GM18520 (cell line): Measurements from ENCODE around the gene SPEF2.

Experiments
- ATAC-seq: cut with Tn5 transposase; IDR thresholded peaks from one replicate; pipeline ENCODE4 v1.9.1; 2021; ENCODE audit not compliant: unreplicated experiment

The SPEF2 gene

GRCh38 chr5:35717718-35718117, 100.1 kb downstream of the SPEF2 start:
- no peak for ATAC-seq

- ATAC-seq, result no peak
Observed at GRCh38 chr5:35735718-35736117, 118.1 kb downstream of the SPEF2 start.

DNA sequence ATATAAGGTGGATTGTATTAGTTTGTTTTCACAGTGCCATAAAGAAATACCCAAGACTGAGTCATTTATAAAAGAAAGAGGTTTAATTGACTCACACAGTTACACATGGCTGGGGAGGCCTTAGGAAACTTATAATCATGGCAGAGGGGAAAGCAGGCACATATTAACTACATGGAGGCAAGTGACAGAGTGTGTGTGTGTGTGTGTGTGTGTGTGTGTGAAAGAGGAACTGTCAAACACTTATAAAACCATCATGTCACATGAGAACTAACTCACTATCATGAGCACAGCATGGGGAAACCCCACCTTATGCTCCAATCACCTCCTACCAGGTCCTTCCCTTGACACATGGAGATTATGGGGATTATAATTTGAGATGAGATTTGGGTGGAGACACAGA, 118.6 kb downstream of the SPEF2 start:
- ATAC-seq, result no peak

DNA sequence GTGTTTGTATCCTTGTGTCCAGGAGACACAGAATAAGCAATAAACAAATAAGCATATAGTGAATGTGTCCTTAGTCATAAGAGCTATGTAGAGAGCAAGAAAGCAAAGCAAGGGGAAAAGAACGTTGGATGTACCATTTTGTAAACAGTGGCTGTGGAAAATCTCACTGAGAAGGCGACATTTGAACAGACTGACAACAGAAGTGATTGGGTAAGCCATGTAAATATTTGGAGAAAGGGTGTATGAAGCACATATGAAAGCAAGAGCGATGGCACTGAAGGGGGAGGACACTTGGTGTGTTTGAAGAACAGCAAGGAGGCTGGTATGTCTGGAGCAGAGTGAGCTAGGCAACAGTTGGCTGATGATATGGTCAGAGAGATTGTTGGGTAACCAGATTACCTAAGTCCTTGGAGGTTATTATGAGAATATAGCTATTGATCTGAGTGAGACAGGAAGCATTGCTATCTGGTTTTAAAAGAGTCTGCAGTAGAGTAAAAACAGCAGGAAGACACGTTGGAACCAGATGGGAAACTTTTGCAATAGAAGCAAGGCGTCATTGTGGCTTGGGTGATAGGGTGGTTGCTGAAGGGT, 123.6 kb downstream of the SPEF2 start:
- no peak for ATAC-seq

DNA sequence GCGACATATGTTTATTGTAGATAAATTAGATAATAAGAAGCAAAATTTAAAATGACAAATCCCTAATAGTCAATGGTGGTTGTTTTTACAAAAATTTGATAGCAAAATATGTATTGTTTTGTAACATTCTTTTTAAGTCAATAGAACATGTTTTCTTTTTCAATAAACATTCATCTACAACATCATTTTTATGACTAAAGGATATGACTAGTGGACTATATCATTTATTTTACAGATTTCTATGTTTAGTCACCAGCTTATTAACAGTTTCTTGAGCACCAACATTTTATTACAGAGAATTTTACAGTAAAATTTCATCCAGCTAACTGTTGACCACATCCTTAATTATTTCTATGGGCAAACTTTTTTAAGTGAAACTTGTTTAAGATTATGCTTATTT, 124.3 kb downstream of the SPEF2 start:
- ATAC-seq, result no peak

DNA sequence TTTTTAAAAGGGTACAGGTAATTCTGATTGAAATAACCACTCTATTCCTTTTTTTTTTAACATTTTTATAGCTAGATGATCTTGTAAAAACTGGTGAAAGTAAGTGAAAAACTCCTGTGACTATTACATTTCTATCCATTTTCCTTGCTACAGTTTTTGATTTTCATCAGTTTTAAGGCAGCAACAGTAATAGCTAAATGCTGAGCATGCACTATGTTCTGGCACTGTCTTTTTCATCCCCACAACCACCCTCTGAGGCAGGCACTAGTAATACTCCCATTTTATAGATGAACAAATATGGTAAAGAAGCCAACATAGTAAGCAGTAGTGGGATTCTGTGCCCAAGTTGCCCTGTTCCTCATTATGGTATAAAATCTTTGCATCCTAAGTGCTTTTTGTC, 126.0 kb downstream of the SPEF2 start:
- ATAC-seq, result no peak

DNA sequence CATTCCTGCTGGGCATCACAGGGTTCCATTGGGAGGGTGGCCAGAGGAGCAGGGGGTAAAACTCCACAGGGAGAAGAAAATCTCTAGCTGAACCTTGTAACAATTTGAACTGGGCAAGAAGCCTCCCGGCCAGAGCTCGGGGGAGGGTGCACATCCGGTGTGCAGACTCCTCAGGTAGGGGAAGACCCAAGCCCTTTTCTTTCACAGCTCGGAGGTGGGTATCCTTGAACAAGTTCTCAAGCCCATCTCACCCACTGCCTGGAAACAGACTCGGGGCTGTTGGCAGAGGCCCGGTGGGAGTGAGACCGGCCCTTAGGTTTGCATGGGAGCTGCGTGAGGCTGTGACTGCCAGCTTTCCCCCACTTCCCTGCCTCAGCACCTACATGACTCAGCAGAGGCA, 127.5 kb downstream of the SPEF2 start:
- no peak for ATAC-seq

GRCh38 chr5:35745660-35746059, 128.0 kb downstream of the SPEF2 start:
- no peak for ATAC-seq

- no peak for ATAC-seq
Observed at GRCh38 chr5:35752012-35752411, 134.3 kb downstream of the SPEF2 start.

- no peak for ATAC-seq
Observed at GRCh38 chr5:35753500-35753899, 135.8 kb downstream of the SPEF2 start.

- no peak for ATAC-seq
Observed at GRCh38 chr5:35754481-35754880, 136.8 kb downstream of the SPEF2 start.

GRCh38 chr5:35755966-35756365, 138.3 kb downstream of the SPEF2 start:
- ATAC-seq, result no peak

- no peak for ATAC-seq
Observed at GRCh38 chr5:35758151-35758724, 140.6 kb downstream of the SPEF2 start.

GRCh38 chr5:35761541-35761940, 143.9 kb downstream of the SPEF2 start:
- no peak for ATAC-seq

- ATAC-seq, result no peak
Observed at GRCh38 chr5:35762368-35762767, 144.7 kb downstream of the SPEF2 start.

- no peak for ATAC-seq
Observed at GRCh38 chr5:35765921-35766320, 148.3 kb downstream of the SPEF2 start.

- ATAC-seq, result no peak
Observed at GRCh38 chr5:35771300-35771699, 153.6 kb downstream of the SPEF2 start.

DNA sequence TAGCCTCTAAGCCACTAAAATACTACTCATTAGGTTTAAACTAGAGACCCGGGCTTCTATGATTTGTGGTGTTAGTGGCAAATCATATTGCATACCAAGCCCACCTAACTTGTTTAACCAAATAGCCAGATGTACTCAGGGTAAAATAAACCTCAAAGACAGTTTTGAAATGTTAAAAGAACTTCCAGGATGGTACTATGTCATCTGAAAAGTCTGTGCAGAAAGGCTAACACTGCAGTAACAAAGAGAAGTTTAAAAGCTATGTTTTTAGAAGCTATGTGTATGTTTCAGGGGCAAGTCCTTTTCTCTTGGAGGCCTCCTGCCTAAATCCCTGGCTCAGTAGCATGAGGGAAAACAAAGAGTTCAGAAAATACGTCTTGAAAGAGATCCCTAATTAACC, 154.2 kb downstream of the SPEF2 start:
- no peak for ATAC-seq

DNA sequence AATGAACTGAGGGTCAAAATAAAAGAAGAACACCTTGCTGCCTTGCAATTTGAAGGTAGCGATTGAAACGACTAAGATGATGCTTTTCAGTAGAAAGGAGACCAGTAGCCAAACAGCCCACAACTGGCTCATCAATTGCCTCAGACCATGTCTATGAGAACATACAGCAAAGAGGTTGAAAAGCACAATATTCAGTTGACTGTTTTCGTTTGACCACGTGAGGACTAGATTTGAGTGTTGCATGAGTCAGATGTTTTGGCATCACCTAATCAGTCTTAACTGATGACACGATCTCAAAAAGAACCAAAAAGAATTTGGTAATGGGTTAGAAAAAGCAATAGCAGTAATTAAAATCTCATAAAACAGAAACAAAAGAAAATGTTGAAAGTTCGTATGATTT, 156.3 kb downstream of the SPEF2 start:
- ATAC-seq, result no peak

DNA sequence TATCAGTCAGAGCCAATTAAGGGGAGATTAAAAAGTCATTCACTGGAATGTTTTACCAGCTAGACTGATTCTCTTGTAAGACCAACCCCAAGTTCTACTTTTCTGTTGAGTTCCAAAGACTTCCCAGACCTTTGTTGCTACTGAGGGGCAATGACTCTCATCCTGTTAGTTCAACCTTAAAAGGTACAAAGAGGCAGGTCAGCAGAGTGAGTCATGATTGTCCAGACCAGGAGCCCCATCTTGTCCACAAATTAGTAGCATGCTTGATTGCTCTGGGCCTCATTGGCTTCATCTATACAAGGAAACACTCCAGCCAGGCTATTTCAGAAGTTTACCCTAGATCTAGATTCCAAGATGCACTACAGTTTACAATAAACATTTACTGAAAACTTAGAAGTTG, 159.1 kb downstream of the SPEF2 start:
- no peak for ATAC-seq

DNA sequence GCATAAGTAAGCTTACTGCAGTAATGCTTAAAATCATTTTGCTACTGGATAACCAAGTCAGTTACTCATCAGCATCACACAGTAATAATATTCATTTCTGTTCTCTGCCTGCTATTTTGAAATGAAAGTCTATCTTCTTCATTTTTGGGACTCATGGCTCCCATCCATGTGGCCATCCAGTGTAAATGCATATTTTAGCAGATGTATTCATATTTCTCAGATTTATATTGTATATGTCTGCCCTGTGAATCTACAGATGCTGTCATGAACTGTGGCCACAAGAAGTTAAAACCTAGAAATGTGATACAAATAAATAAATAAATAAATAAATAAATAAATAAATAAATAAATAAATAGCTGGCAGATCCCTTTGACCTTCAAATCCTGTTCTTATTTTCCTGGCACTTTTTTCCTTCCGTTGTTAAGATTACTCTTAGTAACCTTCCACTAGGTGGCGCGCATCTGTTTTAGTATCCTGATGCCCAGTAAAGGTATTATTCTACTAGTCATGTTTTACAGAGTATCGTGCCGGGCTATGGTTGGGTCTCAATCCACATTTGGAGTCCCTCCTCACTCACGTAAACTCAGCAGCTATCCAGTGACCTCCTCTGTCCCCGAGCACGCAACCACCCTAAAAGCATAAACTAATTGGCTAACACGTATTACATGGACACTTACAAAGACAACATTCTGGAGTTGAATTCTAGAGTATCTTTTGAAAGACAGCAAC, 159.9 kb downstream of the SPEF2 start:
- no peak for ATAC-seq

DNA sequence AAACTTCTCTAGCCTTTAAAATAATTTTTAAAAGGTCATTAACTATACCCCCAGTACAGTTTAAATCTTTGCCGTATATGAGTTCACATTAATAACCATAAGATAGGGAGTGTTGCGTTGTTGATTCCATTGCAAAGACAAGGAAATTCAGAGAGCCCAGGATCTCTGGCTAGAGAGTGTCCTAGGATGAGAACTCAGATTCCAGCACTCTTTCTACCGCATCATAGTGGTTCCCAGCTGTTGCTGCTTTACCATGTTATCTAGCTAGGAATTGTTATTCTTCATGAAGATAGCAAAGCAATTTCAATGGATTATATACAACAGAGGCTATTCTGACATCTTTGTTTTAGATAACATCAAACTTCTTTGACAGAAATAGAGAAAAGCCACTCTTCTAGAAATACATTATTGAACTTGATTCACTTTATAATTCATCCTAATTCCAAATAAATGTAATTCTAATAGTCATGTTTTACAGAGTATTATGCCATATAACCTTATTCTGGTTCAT, 160.7 kb downstream of the SPEF2 start:
- ATAC-seq, result no peak
